ENCODE measurements around the gene NKTR. TPM values are rescaled to one million over a fixed set of nuclear protein-coding genes. Genes with fewer than 3 reads are reported as not detected.

NKTR gene
- total RNA-seq, 1 donor from 2014 or later: 87.3 TPM

DNA sequence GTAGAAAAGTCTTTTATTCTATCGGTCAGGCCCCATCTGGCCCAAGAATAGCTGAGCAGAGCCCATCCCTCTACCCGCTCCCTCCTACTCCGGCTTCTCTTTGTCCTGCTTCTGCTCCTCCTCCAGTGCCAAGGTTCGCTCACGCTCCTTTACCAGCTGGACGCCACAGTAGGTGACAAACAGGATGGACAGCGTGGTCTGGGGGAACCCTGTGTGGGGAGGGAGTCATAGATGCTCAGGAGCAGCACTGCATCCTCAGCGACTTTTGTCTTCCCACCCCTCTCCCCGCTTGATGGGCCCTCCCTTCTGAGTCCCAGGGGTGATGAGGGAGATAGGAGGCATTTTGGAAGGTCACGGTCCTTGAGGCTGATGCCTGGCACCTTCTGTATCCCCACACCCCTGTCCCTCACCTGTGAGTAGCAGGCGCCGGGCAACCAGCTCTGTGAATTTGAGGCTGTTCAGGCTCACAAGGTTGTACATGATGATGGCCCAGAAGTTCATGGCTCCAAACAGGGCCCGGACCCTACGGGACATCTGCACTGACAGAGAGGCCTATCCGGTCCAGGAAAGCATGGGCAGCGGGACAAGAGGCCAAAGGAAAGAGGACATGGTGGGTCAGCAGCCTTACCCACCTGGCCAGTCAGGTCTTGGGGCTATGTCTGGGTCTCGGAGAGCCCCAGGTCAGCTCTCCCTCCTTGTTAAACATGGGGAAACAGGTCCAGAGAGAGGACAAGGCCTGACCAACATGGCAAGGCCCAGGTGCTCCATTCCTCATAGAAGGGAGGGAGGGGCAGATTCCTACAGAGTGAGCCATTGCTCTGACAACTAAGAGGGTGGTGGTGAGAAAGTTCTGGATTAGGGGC, 92.4 kb downstream of the NKTR start:
- Histone ChIP-seq H3K4me3 (no peak overlapping the region), H3K27me3 (ENCODE audit: low read depth) (no peaks in the 10 kb centered on the region), H3K4me1 (no peaks in the 10 kb centered on the region), H3K9me3 (no peaks in the 10 kb centered on the region), H3K27ac (no peak overlapping the region), H3K36me3 (no peaks in the 10 kb centered on the region)
- peak; percentile 13 for DNase-seq
- TF ChIP-seq, protein P1, sequence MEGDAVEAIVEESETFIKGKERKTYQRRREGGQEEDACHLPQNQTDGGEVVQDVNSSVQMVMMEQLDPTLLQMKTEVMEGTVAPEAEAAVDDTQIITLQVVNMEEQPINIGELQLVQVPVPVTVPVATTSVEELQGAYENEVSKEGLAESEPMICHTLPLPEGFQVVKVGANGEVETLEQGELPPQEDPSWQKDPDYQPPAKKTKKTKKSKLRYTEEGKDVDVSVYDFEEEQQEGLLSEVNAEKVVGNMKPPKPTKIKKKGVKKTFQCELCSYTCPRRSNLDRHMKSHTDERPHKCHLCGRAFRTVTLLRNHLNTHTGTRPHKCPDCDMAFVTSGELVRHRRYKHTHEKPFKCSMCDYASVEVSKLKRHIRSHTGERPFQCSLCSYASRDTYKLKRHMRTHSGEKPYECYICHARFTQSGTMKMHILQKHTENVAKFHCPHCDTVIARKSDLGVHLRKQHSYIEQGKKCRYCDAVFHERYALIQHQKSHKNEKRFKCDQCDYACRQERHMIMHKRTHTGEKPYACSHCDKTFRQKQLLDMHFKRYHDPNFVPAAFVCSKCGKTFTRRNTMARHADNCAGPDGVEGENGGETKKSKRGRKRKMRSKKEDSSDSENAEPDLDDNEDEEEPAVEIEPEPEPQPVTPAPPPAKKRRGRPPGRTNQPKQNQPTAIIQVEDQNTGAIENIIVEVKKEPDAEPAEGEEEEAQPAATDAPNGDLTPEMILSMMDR (IDR thresholded peaks at IDR 0.05): no peak
- ATAC-seq: no peak
- intact Hi-C loops (cut with DNase I): no loop called here

DNA sequence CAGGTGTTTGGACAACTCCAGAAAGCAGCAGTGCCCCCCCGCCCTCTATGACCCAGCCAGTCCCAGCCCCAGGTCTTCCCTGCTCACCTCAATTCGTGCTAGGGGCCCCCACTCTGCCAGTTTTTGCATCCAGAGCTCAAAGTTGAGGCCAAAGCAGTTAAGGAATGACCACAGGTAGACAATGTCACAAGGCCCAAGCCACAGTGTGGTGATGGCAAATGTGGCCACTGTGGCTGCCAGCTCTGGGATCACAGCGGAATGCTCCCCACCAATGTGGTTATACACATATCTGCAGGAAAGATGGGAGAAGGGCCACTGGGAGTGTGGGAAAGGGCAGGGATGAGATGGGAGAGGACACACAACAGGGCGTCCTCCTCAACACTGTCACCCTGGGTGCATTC, 93.0 kb downstream of the NKTR start:
- TF ChIP-seq, protein P1 (IDR thresholded peaks at IDR 0.05): no peak

DNA sequence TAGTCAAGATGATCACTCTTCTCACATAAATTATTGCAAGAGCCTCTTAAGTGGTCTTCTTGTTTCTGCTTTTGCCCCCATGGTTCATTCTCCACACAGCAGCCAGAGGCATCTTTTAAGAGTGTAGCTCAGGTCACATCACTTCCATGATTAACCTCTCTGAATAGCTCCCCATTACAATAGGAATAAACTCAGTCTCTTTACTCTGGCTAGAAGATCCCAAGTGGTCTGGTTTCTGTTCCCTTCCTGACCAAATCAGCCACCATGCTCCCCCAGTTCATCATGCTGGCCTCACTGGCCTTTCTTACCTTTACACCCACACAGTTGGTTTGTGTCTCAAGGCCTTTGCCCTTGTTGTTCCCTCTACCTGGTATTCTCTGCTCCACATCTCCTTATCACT, 93.9 kb downstream of the NKTR start:
- Histone ChIP-seq H3K27me3 (ENCODE audit: low read depth) (no peaks in the 10 kb centered on the region), H3K4me3 (no peak overlapping the region), H3K4me1 (no peaks in the 10 kb centered on the region), H3K9me3 (no peaks in the 10 kb centered on the region), H3K27ac (no peak overlapping the region), H3K36me3 (no peaks in the 10 kb centered on the region)
- DNase-seq: no peak
- no peak for ATAC-seq
- TF ChIP-seq, protein P1 (IDR thresholded peaks at IDR 0.05): no peak
- intact Hi-C loops (cut with DNase I): no loop called here

More for the DNA sequence above, 93.0 kb downstream of the NKTR start:
- H3K27ac ChIP-seq: no peak overlapping the region
- intact Hi-C loops (cut with DNase I): no loop called here
- no peak for ATAC-seq
- no peak overlapping the region for H3K4me3 ChIP-seq
- H3K27me3 ChIP-seq (ENCODE audit: low read depth): no peaks in the 10 kb centered on the region
- H3K9me3 ChIP-seq: no peaks in the 10 kb centered on the region
- H3K36me3 ChIP-seq: no peaks in the 10 kb centered on the region
- DNase-seq: peak; percentile 24
- H3K4me1 ChIP-seq: no peaks in the 10 kb centered on the region

DNA sequence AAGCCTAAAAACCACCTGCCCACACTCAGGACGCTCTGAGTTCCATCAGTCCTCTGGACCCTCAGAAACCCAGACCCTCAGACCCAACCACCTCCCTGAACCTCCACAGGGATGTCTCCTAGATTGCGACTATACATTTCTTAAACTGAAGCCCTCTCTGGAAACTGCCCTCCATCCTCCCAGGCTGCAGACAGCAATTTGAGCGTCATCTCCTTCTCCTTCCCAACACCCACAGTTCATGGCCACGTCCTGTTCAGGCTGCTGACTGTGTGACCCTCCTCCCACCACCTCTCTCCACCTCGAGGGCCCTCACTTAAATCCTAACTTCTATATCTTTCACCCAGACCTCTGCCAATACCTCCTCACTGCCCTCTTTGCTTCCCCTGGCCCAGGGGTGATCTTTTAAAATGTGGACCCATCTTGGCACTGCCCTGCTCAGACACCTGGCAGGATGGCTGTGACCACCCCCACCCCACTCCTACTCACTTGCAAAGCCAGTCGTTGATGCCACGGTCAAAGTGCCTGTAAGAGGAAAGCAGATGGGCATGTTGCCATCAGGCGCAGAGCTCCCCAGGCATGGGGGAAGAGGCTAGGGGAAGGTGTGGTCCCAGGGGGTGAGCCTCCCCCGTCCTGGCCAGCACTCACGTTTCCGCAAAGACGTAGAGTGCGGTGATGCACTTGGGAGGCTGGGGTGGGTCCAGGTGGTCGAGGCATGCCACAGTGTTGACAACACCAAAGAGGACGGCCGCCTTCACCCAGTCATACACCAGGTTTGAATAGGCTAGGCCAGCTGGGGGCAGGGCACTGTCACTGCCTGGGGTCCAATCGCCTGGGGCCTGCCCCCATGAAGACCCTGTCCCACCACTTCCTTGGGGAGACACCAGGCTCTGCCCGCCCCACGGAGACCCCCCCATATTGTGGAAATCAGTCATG, 96.1 kb downstream of the NKTR start:
- H3K27me3 ChIP-seq (ENCODE audit: low read depth): no peaks in the 10 kb centered on the region
- no peaks in the 10 kb centered on the region for H3K36me3 ChIP-seq
- TF ChIP-seq, protein P1 (IDR thresholded peaks at IDR 0.05): no peak
- H3K4me1 ChIP-seq: no peaks in the 10 kb centered on the region
- ATAC-seq (no peak), DNase-seq (peak; percentile 24)
- no peaks in the 10 kb centered on the region for H3K9me3 ChIP-seq
- H3K4me3 ChIP-seq: no peak overlapping the region
- no peak overlapping the region for H3K27ac ChIP-seq
- intact Hi-C loops (cut with DNase I): no loop called here

DNA sequence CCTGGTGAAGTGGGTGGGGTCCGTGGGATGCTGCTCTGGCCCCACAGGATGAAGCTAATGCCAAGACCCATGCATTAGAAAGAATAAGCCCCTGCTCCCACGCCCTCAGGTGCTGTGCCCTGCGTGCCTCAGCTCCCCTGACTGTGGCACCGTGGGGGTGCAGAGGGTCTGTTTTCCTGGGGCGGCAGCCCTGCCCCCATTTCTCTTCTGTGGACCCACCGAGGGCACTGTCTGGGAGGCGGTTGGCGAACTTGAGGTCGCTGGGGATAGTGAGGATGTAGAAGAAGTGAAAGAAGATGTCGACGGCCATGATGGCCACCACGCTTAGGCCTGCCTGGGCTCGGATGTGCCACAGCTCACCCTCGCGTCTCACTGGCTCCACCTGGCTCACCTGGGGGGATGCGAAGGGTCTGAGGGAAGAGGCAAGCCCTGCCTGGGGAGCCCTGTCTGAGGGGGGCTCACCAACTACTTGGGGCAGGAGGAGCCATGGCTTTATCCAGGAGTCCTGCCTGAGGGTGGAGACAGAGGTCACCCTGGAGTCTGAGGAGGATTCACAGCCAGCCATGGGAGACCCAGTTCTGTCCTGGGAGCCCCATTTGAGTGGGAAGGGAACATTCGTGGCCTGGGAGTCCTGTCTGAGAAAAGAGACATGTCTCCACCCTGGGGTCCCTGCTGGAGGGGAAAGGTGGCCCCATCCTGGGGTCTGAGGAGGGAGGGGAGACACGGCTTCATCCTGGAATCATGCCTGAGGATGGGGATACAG, 97.0 kb downstream of the NKTR start:
- no peak for ATAC-seq
- peak; percentile 19 for DNase-seq
- TF ChIP-seq, protein P1 (IDR thresholded peaks at IDR 0.05): no peak
- no peak overlapping the region for H3K27ac ChIP-seq
- no peak overlapping the region for H3K4me3 ChIP-seq
- H3K4me1 ChIP-seq: no peaks in the 10 kb centered on the region
- H3K27me3 ChIP-seq (ENCODE audit: low read depth): no peaks in the 10 kb centered on the region
- no peaks in the 10 kb centered on the region for H3K36me3 ChIP-seq
- H3K9me3 ChIP-seq: no peaks in the 10 kb centered on the region
- intact Hi-C loops (cut with DNase I): no loop called here

Measured in lower lobe of right lung (tissue), 2 donors.